OCI-LY3 (cell line): Measurements from ENCODE around the gene UPK3BL2.
"Not testable (repeated sequence)": the region's sequence is repeated elsewhere in the genome, so short reads cannot be mapped to it uniquely, and the experiment has no call there.

Experiments
- CTCF ChIP-seq: fragments of 200-600, 300-600 bp; sonication (generic); IDR thresholded peaks from 2 replicates; pipeline ENCODE4 v1.5.1; 2014; ENCODE audit warnings: antibody characterized with exemption, low read length, low read depth
- EZH2phosphoT487 ChIP-seq: fragments of 200-600 bp; shearing (Covaris generic); IDR thresholded peaks from 2 replicates; pipeline ENCODE4 v1.6.1; 2018; ENCODE audit warnings: antibody characterized with exemption, mixed run types, low read depth

- TF ChIP-seq CTCF, EZH2phosphoT487: not testable (repeated sequence)
These were observed 28.4 kb downstream of the UPK3BL2 start for GRCh38 chr7:102514881-102515721.
